HG03039 (cell line): ENCODE measurements around the gene RTL5.

Experiments used
- ATAC-seq: cut with Tn5 transposase; IDR thresholded peaks from one replicate; pipeline ENCODE4 v1.9.1; 2021; ENCODE audit warnings: mild to moderate bottlenecking, moderate library complexity; ENCODE audit not compliant: unreplicated experiment

Gene RTL5

GRCh38 chrX:72110051-72110875 is 21.5 kb downstream of the RTL5 start:
- no peak for ATAC-seq

GRCh38 chrX:72108666-72109065 is 23.0 kb downstream of the RTL5 start:
- no peak for ATAC-seq

GRCh38 chrX:72107841-72108595 is 23.7 kb downstream of the RTL5 start:
- ATAC-seq = no peak

- ATAC-seq = no peak
Measured at GRCh38 chrX:72107320-72107719, 24.4 kb downstream of the RTL5 start.

GRCh38 chrX:72105436-72105835 is 26.3 kb downstream of the RTL5 start:
- ATAC-seq = peak; percentile 46

- no peak for ATAC-seq
Measured at GRCh38 chrX:72102760-72103159, 29.0 kb downstream of the RTL5 start.

- ATAC-seq = no peak
Measured at GRCh38 chrX:72102126-72102525, 29.6 kb downstream of the RTL5 start.

- no peak for ATAC-seq
Measured at GRCh38 chrX:72101597-72102037, 30.1 kb downstream of the RTL5 start.

- peak; percentile 73 for ATAC-seq
Measured at GRCh38 chrX:72100824-72101351, 30.8 kb downstream of the RTL5 start.

GRCh38 chrX:72100051-72100755 is 31.5 kb downstream of the RTL5 start:
- no peak for ATAC-seq

GRCh38 chrX:72097098-72097497 is 34.6 kb downstream of the RTL5 start:
- no peak for ATAC-seq

- ATAC-seq = no peak
Measured at GRCh38 chrX:72095370-72095769, 36.3 kb downstream of the RTL5 start.

- peak; percentile 79 for ATAC-seq
Measured at GRCh38 chrX:72094894-72095293, 36.8 kb downstream of the RTL5 start.

- ATAC-seq = no peak
Measured at GRCh38 chrX:72089254-72089653, 42.5 kb downstream of the RTL5 start.

- ATAC-seq = no peak
Measured at GRCh38 chrX:72088761-72089160, 43.0 kb downstream of the RTL5 start.

- no peak for ATAC-seq
Measured at GRCh38 chrX:72086995-72087394, 44.7 kb downstream of the RTL5 start.

GRCh38 chrX:72084114-72084513 is 47.6 kb downstream of the RTL5 start:
- ATAC-seq = no peak

GRCh38 chrX:72083291-72083690 is 48.4 kb downstream of the RTL5 start:
- no peak for ATAC-seq

- ATAC-seq = no peak
Measured at GRCh38 chrX:72081605-72082320, 50.0 kb downstream of the RTL5 start.

GRCh38 chrX:72080800-72081199 is 50.9 kb downstream of the RTL5 start:
- no peak for ATAC-seq

- ATAC-seq = no peak
Measured at GRCh38 chrX:72080150-72080549, 51.6 kb downstream of the RTL5 start.
